ENCODE data around the gene SPTLC3. TPM values are rescaled to one million over a fixed set of nuclear protein-coding genes. Genes with fewer than 3 reads are reported as not detected.

SPTLC3 gene
- total RNA-seq, 1 experiment from 2014 or later, result 31.5 TPM

DNA sequence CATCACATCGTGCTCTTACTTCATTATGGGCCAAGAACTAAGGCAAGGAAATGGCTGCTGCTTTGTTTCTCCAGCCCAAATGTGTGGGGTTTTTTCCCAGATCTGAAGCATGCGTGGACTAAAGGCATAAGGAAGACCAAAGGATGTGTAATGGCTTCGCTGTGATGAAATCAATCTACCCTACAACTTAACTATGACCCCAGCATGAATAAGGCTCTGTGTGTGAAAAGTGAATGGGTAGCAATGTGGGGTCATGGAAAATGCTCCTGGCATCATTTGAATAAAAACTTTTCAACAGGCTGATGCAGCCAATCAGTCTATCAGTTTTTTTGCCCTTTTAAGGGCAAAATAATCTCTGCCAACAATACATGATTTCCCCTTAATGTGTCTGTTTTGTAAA lies 162.0 kb downstream of the SPTLC3 start:
- Mint-ChIP-seq H3K4me3 (ENCODE audit: unreplicated experiment) (no peak overlapping the region), H3K4me1 (ENCODE audit: low read depth, unreplicated experiment) (peaks cover 9% of the 10 kb centered on the region), H3K27ac (ENCODE audit: unreplicated experiment) (no peak overlapping the region), H3K27me3 (ENCODE audit: insufficient read depth, unreplicated experiment) (no peaks in the 10 kb centered on the region), H3K9me3 (ENCODE audit: unreplicated experiment) (peaks cover 20% of the 10 kb centered on the region), H3K36me3 (ENCODE audit: insufficient read depth, unreplicated experiment) (peaks cover 5% of the 10 kb centered on the region)
- H3K4me3 ChIP-seq (ENCODE audit: low read depth, low read length), result no peak overlapping the region
- POLR2A ChIA-PET, result no interaction called here
- DNase-seq, result no peak
- BruUV-seq (replicated peaks), result no TSS peak
- intact Hi-C loops (cut with micrococcal nuclease; ENCODE audit: unreplicated experiment), result no loop called here
- H3K36me3 ChIP-seq (ENCODE audit: control insufficient read depth, insufficient read depth, low read length), result no peaks in the 10 kb centered on the region; the same call in 1 of the 2 replicates
- TF ChIP-seq, protein P1, sequence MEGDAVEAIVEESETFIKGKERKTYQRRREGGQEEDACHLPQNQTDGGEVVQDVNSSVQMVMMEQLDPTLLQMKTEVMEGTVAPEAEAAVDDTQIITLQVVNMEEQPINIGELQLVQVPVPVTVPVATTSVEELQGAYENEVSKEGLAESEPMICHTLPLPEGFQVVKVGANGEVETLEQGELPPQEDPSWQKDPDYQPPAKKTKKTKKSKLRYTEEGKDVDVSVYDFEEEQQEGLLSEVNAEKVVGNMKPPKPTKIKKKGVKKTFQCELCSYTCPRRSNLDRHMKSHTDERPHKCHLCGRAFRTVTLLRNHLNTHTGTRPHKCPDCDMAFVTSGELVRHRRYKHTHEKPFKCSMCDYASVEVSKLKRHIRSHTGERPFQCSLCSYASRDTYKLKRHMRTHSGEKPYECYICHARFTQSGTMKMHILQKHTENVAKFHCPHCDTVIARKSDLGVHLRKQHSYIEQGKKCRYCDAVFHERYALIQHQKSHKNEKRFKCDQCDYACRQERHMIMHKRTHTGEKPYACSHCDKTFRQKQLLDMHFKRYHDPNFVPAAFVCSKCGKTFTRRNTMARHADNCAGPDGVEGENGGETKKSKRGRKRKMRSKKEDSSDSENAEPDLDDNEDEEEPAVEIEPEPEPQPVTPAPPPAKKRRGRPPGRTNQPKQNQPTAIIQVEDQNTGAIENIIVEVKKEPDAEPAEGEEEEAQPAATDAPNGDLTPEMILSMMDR (IDR thresholded peaks at IDR 0.05; ENCODE audit: insufficient read depth in 1 of 2, low read depth in 1 of 2, low read length in 1 of 2, severe bottlenecking in 1 of 2, unreplicated experiment in 1 of 2), result no peak
- peaks cover 8% of the 10 kb centered on the region for H3K4me1 ChIP-seq
- no peaks in the 10 kb centered on the region for H3K27me3 ChIP-seq (replicated peaks; ENCODE audit: control insufficient read depth, insufficient read depth, low read length)
- CTCF ChIA-PET, result no interaction called here
- H3K9me3 ChIP-seq, result peaks cover 8% of the 10 kb centered on the region; the same call in 1 of the 2 replicates

DNA sequence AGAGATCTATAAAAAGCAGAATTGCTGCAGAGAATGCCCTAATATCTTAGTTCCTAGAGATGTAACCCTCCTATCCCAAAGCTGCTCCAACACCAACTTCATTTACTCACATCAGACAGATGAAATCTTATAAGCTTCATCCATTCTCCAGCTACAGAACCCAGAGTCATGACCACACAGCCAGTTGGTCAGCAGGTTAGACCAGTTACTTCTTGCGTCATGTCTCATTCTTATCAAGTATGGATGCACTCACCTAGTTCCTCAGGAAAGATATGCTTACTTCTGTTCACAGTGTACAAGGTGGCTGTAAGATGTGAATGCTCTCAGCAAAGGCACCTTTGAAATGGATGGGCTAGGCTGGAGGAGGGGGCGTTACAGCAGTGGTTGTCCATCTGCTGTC lies 164.4 kb downstream of the SPTLC3 start:
- Mint-ChIP-seq H3K27ac (ENCODE audit: unreplicated experiment) (no peak overlapping the region), H3K4me3 (ENCODE audit: unreplicated experiment) (no peak overlapping the region), H3K36me3 (ENCODE audit: insufficient read depth, unreplicated experiment) (peaks cover 5% of the 10 kb centered on the region), H3K9me3 (ENCODE audit: unreplicated experiment) (peaks cover 19% of the 10 kb centered on the region), H3K4me1 (ENCODE audit: low read depth, unreplicated experiment) (peaks cover 9% of the 10 kb centered on the region), H3K27me3 (ENCODE audit: insufficient read depth, unreplicated experiment) (no peaks in the 10 kb centered on the region)
- TF ChIP-seq, protein P1 (IDR thresholded peaks at IDR 0.05; ENCODE audit: insufficient read depth in 1 of 2, low read depth in 1 of 2, low read length in 1 of 2, severe bottlenecking in 1 of 2, unreplicated experiment in 1 of 2), result no peak
- Histone ChIP-seq H3K36me3 (ENCODE audit: control insufficient read depth, insufficient read depth, low read length) (no peaks in the 10 kb centered on the region), H3K4me1 (peaks cover 8% of the 10 kb centered on the region), H3K27me3 (replicated peaks; ENCODE audit: control insufficient read depth, insufficient read depth, low read length) (no peaks in the 10 kb centered on the region), H3K9me3 (peaks cover 8% of the 10 kb centered on the region; the same call in 1 of the 2 replicates), H3K4me3 (ENCODE audit: low read depth, low read length) (no peak overlapping the region)
- intact Hi-C loops (cut with micrococcal nuclease; ENCODE audit: unreplicated experiment), result loop anchor here (2.0 kb wide), 1 partner anchor 90 kb away; no protein-coding TSS in a partner anchor
- peak; percentile 49 to 76 for DNase-seq
- ChIA-PET POLR2A (no interaction called here), CTCF (no interaction called here)
- BruUV-seq (replicated peaks), result no TSS peak

DNA sequence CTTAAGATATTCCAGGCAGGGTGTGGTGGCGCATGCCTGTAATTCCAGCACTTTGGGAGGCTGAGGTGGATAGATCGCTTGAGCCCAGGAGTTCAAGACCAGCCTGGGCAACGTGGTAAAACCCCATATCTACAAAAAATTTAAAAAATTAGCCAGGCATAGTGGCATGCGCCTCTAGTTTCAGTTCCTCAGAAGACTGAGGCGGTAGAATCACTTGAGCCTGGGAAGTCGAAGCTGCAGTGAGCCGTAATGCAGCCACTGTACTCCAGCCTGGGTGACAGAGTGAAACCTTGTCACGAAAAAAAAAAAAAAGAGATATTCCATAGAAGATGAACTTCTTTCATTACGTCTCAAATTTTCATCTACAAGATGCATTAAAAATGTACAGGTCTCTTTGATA lies 165.6 kb downstream of the SPTLC3 start:
- intact Hi-C loops (cut with micrococcal nuclease; ENCODE audit: unreplicated experiment), result no loop called here
- Mint-ChIP-seq H3K9me3 (ENCODE audit: unreplicated experiment) (peaks cover 7% of the 10 kb centered on the region), H3K27me3 (ENCODE audit: insufficient read depth, unreplicated experiment) (no peaks in the 10 kb centered on the region), H3K4me3 (ENCODE audit: unreplicated experiment) (no peak overlapping the region), H3K27ac (ENCODE audit: unreplicated experiment) (no peak overlapping the region), H3K36me3 (ENCODE audit: insufficient read depth, unreplicated experiment) (peaks cover 5% of the 10 kb centered on the region), H3K4me1 (ENCODE audit: low read depth, unreplicated experiment) (peaks cover 9% of the 10 kb centered on the region)
- ChIA-PET POLR2A (no interaction called here), CTCF (no interaction called here)
- Histone ChIP-seq H3K4me3 (ENCODE audit: low read depth, low read length) (no peak overlapping the region), H3K9me3 (0 out of 2 replicates have a peak, but pooled peaks cover 2% of the 10 kb centered on the region), H3K4me1 (peaks cover 8% of the 10 kb centered on the region), H3K36me3 (ENCODE audit: control insufficient read depth, insufficient read depth, low read length) (no peaks in the 10 kb centered on the region), H3K27me3 (replicated peaks; ENCODE audit: control insufficient read depth, insufficient read depth, low read length) (no peaks in the 10 kb centered on the region)
- no TSS peak for BruUV-seq (replicated peaks)
- no peak for DNase-seq
- TF ChIP-seq, protein P1 (IDR thresholded peaks at IDR 0.05; ENCODE audit: insufficient read depth in 1 of 2, low read depth in 1 of 2, low read length in 1 of 2, severe bottlenecking in 1 of 2, unreplicated experiment in 1 of 2), result no peak
